MCF 10A (cell line): ENCODE results near the gene CASP10. TPM values are rescaled to one million over a fixed set of nuclear protein-coding genes. Genes with fewer than 3 reads are reported as not detected.
"Not testable (repeated sequence)": the region's sequence is repeated elsewhere in the genome, so short reads cannot be mapped to it uniquely, and the experiment has no call there.

Source experiments
- BruUV-seq: library from RNA; stranded (reverse); fragments of 400-500 nt; replicated peaks from 2 replicates; lab custom pipeline; 2021; lab: Mats Ljungman, UMichigan
- CTCF ChIA-PET: fragments of 300-600 bp; sonication (Branson Sonifier 250); formaldehyde crosslinking; extraction: SDS; loops from one replicate; lab custom pipeline; 2021; ENCODE audit warnings: antibody characterized with exemption, inconsistent platforms; lab: Yijun Ruan, JAX
- POLR2A ChIA-PET: fragments of 300-600, 350-650 bp; sonication (Branson Sonifier 250); formaldehyde crosslinking; extraction: SDS; loops from one replicate; lab custom pipeline; 2020; ENCODE audit warnings: antibody characterized with exemption, inconsistent platforms; lab: Yijun Ruan, JAX
- DNase-seq: peaks from one replicate; pipeline ENCODE4 v3.0.0-alpha.2; 2018; ENCODE audit not compliant: unreplicated experiment
- H3K27ac Mint-ChIP-seq: one replicate; pipeline ENCODE4 v1.8.0; 2022; ENCODE audit warnings: mild to moderate bottlenecking, low read depth, mixed read lengths; ENCODE audit not compliant: unreplicated experiment
- H3K27me3 Mint-ChIP-seq: one replicate; pipeline ENCODE4 v1.8.0; 2022; ENCODE audit warnings: mixed read lengths; ENCODE audit not compliant: insufficient read depth, unreplicated experiment
- H3K36me3 Mint-ChIP-seq: one replicate; pipeline ENCODE4 v1.8.0; 2022; ENCODE audit warnings: mild to moderate bottlenecking, moderate library complexity, mixed read lengths; ENCODE audit not compliant: insufficient read depth, unreplicated experiment
- H3K4me1 Mint-ChIP-seq: one replicate; pipeline ENCODE4 v1.8.0; 2022; ENCODE audit warnings: mixed read lengths; ENCODE audit not compliant: insufficient read depth, unreplicated experiment
- H3K4me3 Mint-ChIP-seq: one replicate; pipeline ENCODE4 v1.8.0; 2022; ENCODE audit warnings: mild to moderate bottlenecking, moderate library complexity, mixed read lengths; ENCODE audit not compliant: unreplicated experiment
- H3K9me3 Mint-ChIP-seq: one replicate; pipeline ENCODE4 v1.8.0; 2022; ENCODE audit warnings: mixed read lengths; ENCODE audit not compliant: unreplicated experiment
- intact Hi-C: fragments of 100-400 bp; cut with micrococcal nuclease; formaldehyde crosslinking; loops from 2 replicates; pipeline ENCODE4 v1.14.1; 2022
- total RNA-seq: library from RNA; stranded (reverse); gene quantifications from 2 replicates; pipeline ENCODE4 v1.2.3, GENCODE V29; 2022
- TF ChIP-seq, protein P1 (sequence below): fragments of 200-600 bp; IDR thresholded peaks from one replicate; pipeline ENCODE4 v1.8.0; 2022; ENCODE audit warnings: antibody characterized with exemption, mild to moderate bottlenecking; ENCODE audit not compliant: unreplicated experiment

Gene CASP10
- total RNA-seq, 1 experiment from 2014 or later = 0.19 TPM

GRCh38 chr2:201235860-201236811 lies 53.2 kb downstream of the CASP10 start:
- intact Hi-C loops = loop anchor here (1.0 to 10.0 kb wide), 6 partner anchors 22 to 942 kb away; partner anchors contain the start of gene TMEM237
- ChIA-PET POLR2A (interaction anchor here (0.6 to 2.1 kb wide), 7 partner anchors 21 to 333 kb away, joined by 3 to 9 read pairs (median 3); partner anchors contain the start of gene CASP8), CTCF (interaction anchor here (0.5 to 2.1 kb wide), 27 partner anchors 18 to 1584 kb away, joined by 3 to 8 read pairs (median 3); no protein-coding TSS in a partner anchor)
- no TSS peak for BruUV-seq
- Mint-ChIP-seq H3K4me3 (peak overlapping the region; percentile 61), H3K36me3 (peaks cover 34% of the 10 kb centered on the region), H3K27me3 (no peaks in the 10 kb centered on the region), H3K27ac (peak overlapping the region; percentile 84), H3K4me1 (peaks cover 26% of the 10 kb centered on the region), H3K9me3 (peaks cover 3% of the 10 kb centered on the region)
- DNase-seq = peak; percentile 79
- TF ChIP-seq, protein P1, sequence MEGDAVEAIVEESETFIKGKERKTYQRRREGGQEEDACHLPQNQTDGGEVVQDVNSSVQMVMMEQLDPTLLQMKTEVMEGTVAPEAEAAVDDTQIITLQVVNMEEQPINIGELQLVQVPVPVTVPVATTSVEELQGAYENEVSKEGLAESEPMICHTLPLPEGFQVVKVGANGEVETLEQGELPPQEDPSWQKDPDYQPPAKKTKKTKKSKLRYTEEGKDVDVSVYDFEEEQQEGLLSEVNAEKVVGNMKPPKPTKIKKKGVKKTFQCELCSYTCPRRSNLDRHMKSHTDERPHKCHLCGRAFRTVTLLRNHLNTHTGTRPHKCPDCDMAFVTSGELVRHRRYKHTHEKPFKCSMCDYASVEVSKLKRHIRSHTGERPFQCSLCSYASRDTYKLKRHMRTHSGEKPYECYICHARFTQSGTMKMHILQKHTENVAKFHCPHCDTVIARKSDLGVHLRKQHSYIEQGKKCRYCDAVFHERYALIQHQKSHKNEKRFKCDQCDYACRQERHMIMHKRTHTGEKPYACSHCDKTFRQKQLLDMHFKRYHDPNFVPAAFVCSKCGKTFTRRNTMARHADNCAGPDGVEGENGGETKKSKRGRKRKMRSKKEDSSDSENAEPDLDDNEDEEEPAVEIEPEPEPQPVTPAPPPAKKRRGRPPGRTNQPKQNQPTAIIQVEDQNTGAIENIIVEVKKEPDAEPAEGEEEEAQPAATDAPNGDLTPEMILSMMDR = peak; percentile 49

DNA sequence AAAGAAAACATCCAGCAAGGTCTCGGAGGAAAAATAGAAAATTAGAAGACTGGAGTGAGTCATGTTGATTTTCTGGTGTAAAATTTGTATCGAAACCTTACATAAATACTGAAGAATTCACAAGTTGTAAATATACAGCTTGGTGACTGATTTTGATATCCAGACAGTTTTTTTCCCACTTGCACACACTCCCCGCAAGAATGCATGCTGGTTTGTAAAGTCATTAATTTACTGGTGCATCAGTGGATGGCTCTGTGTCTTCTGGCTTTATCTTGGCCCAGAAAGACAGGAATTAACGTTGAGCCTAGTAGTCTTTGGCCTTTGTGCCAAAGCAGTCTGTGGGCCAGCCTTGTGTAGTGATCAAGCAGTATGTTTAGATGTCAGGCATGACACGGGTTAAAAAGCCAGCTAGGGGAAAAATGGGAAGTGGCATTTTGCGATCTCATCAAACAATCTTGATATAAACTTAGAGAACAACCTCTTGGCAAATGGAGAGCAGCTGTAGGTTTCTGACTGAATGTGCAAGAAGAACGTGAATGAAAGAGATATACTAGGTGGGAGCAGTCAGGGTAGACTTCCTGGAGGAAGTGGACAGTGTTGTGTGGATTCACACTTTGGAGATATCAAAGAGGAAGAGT lies 54.7 kb downstream of the CASP10 start:
- Mint-ChIP-seq H3K4me3 (no peak overlapping the region), H3K36me3 (peaks cover 39% of the 10 kb centered on the region), H3K9me3 (peaks cover 7% of the 10 kb centered on the region), H3K27ac (no peak overlapping the region), H3K27me3 (no peaks in the 10 kb centered on the region), H3K4me1 (peaks cover 16% of the 10 kb centered on the region)
- CTCF ChIA-PET = interaction anchor here (0.7 to 2.1 kb wide), 17 partner anchors 18 to 767 kb away, joined by 3 to 8 read pairs (median 3); no protein-coding TSS in a partner anchor
- intact Hi-C loops = loop anchor here (2.0 to 10.0 kb wide), 3 partner anchors 405 to 557 kb away; partner anchors contain the start of gene TMEM237
- BruUV-seq = no TSS peak
- no peak for DNase-seq
- POLR2A ChIA-PET = interaction anchor here (0.6 to 2.1 kb wide), 5 partner anchors 12 to 543 kb away, joined by 3 to 9 read pairs (median 3); partner anchors contain the start of gene ALS2
- TF ChIP-seq, protein P1 = no peak

GRCh38 chr2:201239167-201239935 lies 56.4 kb downstream of the CASP10 start:
- BruUV-seq, H3K27me3 Mint-ChIP-seq, DNase-seq, H3K9me3 Mint-ChIP-seq, H3K4me3 Mint-ChIP-seq, POLR2A ChIA-PET, H3K27ac Mint-ChIP-seq: not testable (repeated sequence)
- CTCF ChIA-PET = interaction anchor here (0.7 kb wide), 1 partner anchor 18 kb away, joined by 3 read pairs; no protein-coding TSS in a partner anchor
- Mint-ChIP-seq H3K4me1 (peaks cover 12% of the 10 kb centered on the region), H3K36me3 (peaks cover 39% of the 10 kb centered on the region)
- intact Hi-C loops = loop anchor here (10.0 kb wide), 2 partner anchors 465 to 555 kb away; no protein-coding TSS in a partner anchor
